ENCODE measurements around the gene SFT2D1.

Gene SFT2D1

GRCh38 chr6:166330612-166331011 lies 11.7 kb downstream of the SFT2D1 start:
- H3K4me3 ChIP-seq (ENCODE audit: control insufficient read depth, low read depth, low read length), result no peak overlapping the region
- DNase-seq (ENCODE audit: low read depth), result no peak
- TF ChIP-seq CTCF (IDR thresholded peaks at IDR 0.05; ENCODE audit: control insufficient read depth, insufficient read depth, low read depth, low read length, missing control alignments), result no peak

GRCh38 chr6:166325383-166326042 lies 16.8 kb downstream of the SFT2D1 start:
- no peak overlapping the region for H3K4me3 ChIP-seq (ENCODE audit: control insufficient read depth, low read depth, low read length)
- TF ChIP-seq CTCF (IDR thresholded peaks at IDR 0.05; ENCODE audit: control insufficient read depth, insufficient read depth, low read depth, low read length, missing control alignments), result no peak
- DNase-seq (ENCODE audit: low read depth), result no peak

GRCh38 chr6:166323395-166323794 lies 18.9 kb downstream of the SFT2D1 start:
- DNase-seq (ENCODE audit: low read depth), result no peak
- no peak for TF ChIP-seq CTCF (IDR thresholded peaks at IDR 0.05; ENCODE audit: control insufficient read depth, insufficient read depth, low read depth, low read length, missing control alignments)
- no peak overlapping the region for H3K4me3 ChIP-seq (ENCODE audit: control insufficient read depth, low read depth, low read length)

- no peak for DNase-seq (ENCODE audit: low read depth)
- H3K4me3 ChIP-seq (ENCODE audit: control insufficient read depth, low read depth, low read length), result no peak overlapping the region
- no peak for TF ChIP-seq CTCF (IDR thresholded peaks at IDR 0.05; ENCODE audit: control insufficient read depth, insufficient read depth, low read depth, low read length, missing control alignments)
Measured at GRCh38 chr6:166318649-166319600, 23.4 kb downstream of the SFT2D1 start.

- H3K4me3 ChIP-seq (ENCODE audit: control insufficient read depth, low read depth, low read length), result no peak overlapping the region
- no peak for TF ChIP-seq CTCF (IDR thresholded peaks at IDR 0.05; ENCODE audit: control insufficient read depth, insufficient read depth, low read depth, low read length, missing control alignments)
- DNase-seq (ENCODE audit: low read depth), result no peak
Measured at GRCh38 chr6:166318227-166318626, 24.1 kb downstream of the SFT2D1 start.

GRCh38 chr6:166317261-166318212 lies 24.8 kb downstream of the SFT2D1 start:
- TF ChIP-seq CTCF (IDR thresholded peaks at IDR 0.05; ENCODE audit: control insufficient read depth, insufficient read depth, low read depth, low read length, missing control alignments), result no peak
- no peak overlapping the region for H3K4me3 ChIP-seq (ENCODE audit: control insufficient read depth, low read depth, low read length)
- DNase-seq (ENCODE audit: low read depth), result no peak

Data from AG09309 (cell line).